Measurements from ENCODE around the gene CCM2L. TPM values are rescaled to one million over a fixed set of nuclear protein-coding genes. Genes with fewer than 3 reads are reported as not detected.
"Not testable (repeated sequence)": the region's sequence is repeated elsewhere in the genome, so short reads cannot be mapped to it uniquely, and the experiment has no call there.

CCM2L gene
- total RNA-seq, 1 donor from 2014 or later, result 0.75 TPM

GRCh38 chr20:32033316-32033715, 23.1 kb downstream of the CCM2L start:
- H3K36me3 Mint-ChIP-seq, result no peaks in the 10 kb centered on the region
- H3K36me3 ChIP-seq, result no peaks in the 10 kb centered on the region
- DNase-seq (ENCODE audit: low spot score), result no peak
- H3K4me2 ChIP-seq, result no peak overlapping the region
- no peak overlapping the region for H3K4me3 Mint-ChIP-seq
- H3K27ac ChIP-seq, result no peak overlapping the region
- no peaks in the 10 kb centered on the region for H3K9me3 Mint-ChIP-seq
- peaks cover 16% of the 10 kb centered on the region for H3K4me1 Mint-ChIP-seq
- H3F3A ChIP-seq (ENCODE audit: low read depth), result peaks cover 4% of the 10 kb centered on the region
- no peak for TF ChIP-seq EZH2phosphoT487 (IDR thresholded peaks at IDR 0.05)
- no peak for TF ChIP-seq EZH2 (IDR thresholded peaks at IDR 0.05)
- no peak for TF ChIP-seq CTCF (IDR thresholded peaks at IDR 0.05)
- H3K9ac ChIP-seq, result no peak overlapping the region
- H3K9me3 ChIP-seq (ENCODE audit: low read depth), result no peaks in the 10 kb centered on the region
- H3K79me2 ChIP-seq (ENCODE audit: low read depth), result no peaks in the 10 kb centered on the region
- H3K27ac Mint-ChIP-seq, result no peak overlapping the region
- H2AFZ ChIP-seq (replicated peaks), result no peak overlapping the region
- H3K27me3 ChIP-seq, result peaks cover 59% of the 10 kb centered on the region
- H3K4me3 ChIP-seq, result no peak overlapping the region
- no peaks in the 10 kb centered on the region for H3K4me1 ChIP-seq
- peaks cover 4% of the 10 kb centered on the region for H4K20me1 ChIP-seq (ENCODE audit: low read depth)
- H3K27me3 Mint-ChIP-seq (ENCODE audit: insufficient read depth, low read depth), result peaks cover 16% of the 10 kb centered on the region

- H3K9ac ChIP-seq; H3K79me2 ChIP-seq (ENCODE audit: low read depth); H3K27ac Mint-ChIP-seq; H3K4me3 ChIP-seq; H3K36me3 ChIP-seq; H2AFZ ChIP-seq (replicated peaks); DNase-seq (ENCODE audit: low spot score); H3K9me3 Mint-ChIP-seq; H3K9me3 ChIP-seq (ENCODE audit: low read depth); H3K27ac ChIP-seq; H3K4me2 ChIP-seq; H3K4me1 ChIP-seq; H4K20me1 ChIP-seq (ENCODE audit: low read depth); H3K36me3 Mint-ChIP-seq; H3F3A ChIP-seq (ENCODE audit: low read depth); H3K4me3 Mint-ChIP-seq: not testable (repeated sequence)
- H3K4me1 Mint-ChIP-seq, result peaks cover 12% of the 10 kb centered on the region
- H3K27me3 ChIP-seq, result peaks cover 59% of the 10 kb centered on the region
- peaks cover 16% of the 10 kb centered on the region for H3K27me3 Mint-ChIP-seq (ENCODE audit: insufficient read depth, low read depth)
Observed at GRCh38 chr20:32033721-32034120, 23.5 kb downstream of the CCM2L start.

- Histone ChIP-seq H3K36me3 (no peaks in the 10 kb centered on the region), H3K4me3 (no peak overlapping the region), H4K20me1 (ENCODE audit: low read depth) (peaks cover 4% of the 10 kb centered on the region), H3K4me2 (no peak overlapping the region), H3K9ac (no peak overlapping the region), H3K9me3 (ENCODE audit: low read depth) (no peaks in the 10 kb centered on the region), H2AFZ (replicated peaks) (no peak overlapping the region), H3K27ac (no peak overlapping the region), H3F3A (ENCODE audit: low read depth) (peaks cover 3% of the 10 kb centered on the region), H3K27me3 (peaks cover 52% of the 10 kb centered on the region), H3K4me1 (peaks cover under 1% of the 10 kb centered on the region), H3K79me2 (ENCODE audit: low read depth) (no peaks in the 10 kb centered on the region)
- Mint-ChIP-seq H3K27me3 (ENCODE audit: insufficient read depth, low read depth) (peaks cover 18% of the 10 kb centered on the region), H3K4me3 (no peak overlapping the region), H3K27ac (no peak overlapping the region), H3K4me1 (peaks cover 3% of the 10 kb centered on the region), H3K36me3 (no peaks in the 10 kb centered on the region), H3K9me3 (no peaks in the 10 kb centered on the region)
- DNase-seq (ENCODE audit: low spot score), result peak; percentile 32
- TF ChIP-seq EZH2phosphoT487 (IDR thresholded peaks at IDR 0.05), result no peak
- TF ChIP-seq CTCF (IDR thresholded peaks at IDR 0.05), result peak; percentile 34
- TF ChIP-seq EZH2 (IDR thresholded peaks at IDR 0.05), result no peak
Observed at GRCh38 chr20:32034581-32035425, 24.6 kb downstream of the CCM2L start.

GRCh38 chr20:32035426-32035779, 25.2 kb downstream of the CCM2L start:
- Histone ChIP-seq H3K9me3 (ENCODE audit: low read depth) (no peaks in the 10 kb centered on the region), H3K79me2 (ENCODE audit: low read depth) (no peaks in the 10 kb centered on the region), H3K36me3 (no peaks in the 10 kb centered on the region), H3K4me1 (peaks cover 6% of the 10 kb centered on the region), H3K4me3 (no peak overlapping the region), H4K20me1 (ENCODE audit: low read depth) (peaks cover 4% of the 10 kb centered on the region), H3K27ac (no peak overlapping the region), H3F3A (ENCODE audit: low read depth) (no peaks in the 10 kb centered on the region), H3K9ac (no peak overlapping the region), H2AFZ (replicated peaks) (no peak overlapping the region), H3K4me2 (no peak overlapping the region), H3K27me3 (peaks cover 46% of the 10 kb centered on the region)
- Mint-ChIP-seq H3K27ac (no peak overlapping the region), H3K9me3 (no peaks in the 10 kb centered on the region), H3K36me3 (no peaks in the 10 kb centered on the region), H3K4me1 (no peaks in the 10 kb centered on the region), H3K27me3 (ENCODE audit: insufficient read depth, low read depth) (peaks cover 16% of the 10 kb centered on the region), H3K4me3 (no peak overlapping the region)
- no peak for TF ChIP-seq CTCF (IDR thresholded peaks at IDR 0.05)
- no peak for TF ChIP-seq EZH2phosphoT487 (IDR thresholded peaks at IDR 0.05)
- TF ChIP-seq EZH2 (IDR thresholded peaks at IDR 0.05), result no peak
- DNase-seq (ENCODE audit: low spot score), result no peak
